Endothelial cell of umbilical vein (primary cell): ENCODE measurements around the gene GRK4. TPM values are rescaled to one million over a fixed set of nuclear protein-coding genes. Genes with fewer than 3 reads are reported as not detected.

Source experiments
- BruUV-seq: library from RNA; stranded (reverse); fragments of 400-500 nt; replicated peaks from 2 replicates; lab custom pipeline; 2021; lab: Mats Ljungman, UMichigan
- CTCF ChIA-PET: fragments of 300-600, 350-600 bp; sonication (Branson Sonifier 250); formaldehyde crosslinking; loops from one replicate; lab custom pipeline; 2021; ENCODE audit warnings: antibody characterized with exemption, inconsistent platforms; lab: Charles Lee
- POLR2A ChIA-PET: fragments of 300-600, 350-600 bp; sonication (Branson Sonifier 250); formaldehyde crosslinking; loops from one replicate; lab custom pipeline; 2021; ENCODE audit warnings: antibody characterized with exemption, inconsistent platforms; lab: Charles Lee
- DNase-seq: peaks from one replicate; pipeline ENCODE4 v3.0.0-alpha.2; 2011; ENCODE audit warnings: low read depth, low spot score
- FAIRE-seq: peaks from 2 replicates; lab custom pipeline; 2011; peaks lifted over from hg19 to GRCh38; lab: Jason Lieb, UNC
- H2AFZ ChIP-seq: 2 replicates; pipeline ENCODE4 v1.6.0; 2012; ENCODE audit warnings: low read depth, low read length, control low read depth, inconsistent platforms
- H3K27ac ChIP-seq: 2 replicates; pipeline ENCODE4 v1.5.1; 2011; ENCODE audit warnings: low read depth, mild to moderate bottlenecking, control low read depth, low read length, moderate library complexity; ENCODE audit not compliant: insufficient read depth
- H3K27me3 ChIP-seq, 2 experiments: 2 replicates each; pipeline versions ENCODE4 v1.6.0 to v1.6.1; 2011; ENCODE audit warnings: low read length in 2 of 2, mixed read lengths in 1 of 2; ENCODE audit not compliant: control insufficient read depth in 2 of 2, insufficient read depth in 2 of 2
- H3K36me3 ChIP-seq, 2 experiments: 2 replicates in 1 of 2; 3 replicates in 1 of 2; pipeline ENCODE4 v1.5.1; 2011; ENCODE audit warnings: low read length in 2 of 2, mild to moderate bottlenecking in 1 of 2, moderate library complexity in 1 of 2; ENCODE audit not compliant: control insufficient read depth in 2 of 2, insufficient read depth in 2 of 2; ENCODE audit errors: extremely low read depth in 1 of 2
- H3K4me1 ChIP-seq: 3 replicates; pipeline ENCODE4 v1.5.1; 2011; ENCODE audit warnings: mild to moderate bottlenecking, low read length; ENCODE audit not compliant: control insufficient read depth, insufficient read depth; ENCODE audit errors: extremely low read depth
- H3K4me2 ChIP-seq: 2 replicates; pipeline ENCODE4 v1.6.1; 2011; ENCODE audit warnings: low read length, control low read depth, mixed read lengths; ENCODE audit not compliant: insufficient read depth
- H3K4me3 ChIP-seq, 3 experiments: fragments of 200-600 bp in 1 of 3; sonication (generic), shearing (Covaris generic) in 1 of 3; replicated peaks in 1 of 3; 2 replicates each; pipeline ENCODE4 v1.5.1; 2011 to 2016; ENCODE audit warnings: control low read depth in 3 of 3, low read length in 3 of 3, mild to moderate bottlenecking in 2 of 3, inconsistent platforms in 1 of 3, low read depth in 1 of 3, moderate library complexity in 1 of 3; ENCODE audit not compliant: insufficient read depth in 1 of 3
- H3K79me2 ChIP-seq: 2 replicates; pipeline ENCODE4 v1.6.0; 2012; ENCODE audit warnings: low read length, inconsistent platforms; ENCODE audit not compliant: control insufficient read depth, insufficient read depth
- H3K9ac ChIP-seq: replicated peaks from 2 replicates; pipeline ENCODE3; 2011; ENCODE audit warnings: low read length, control low read depth; ENCODE audit not compliant: insufficient read depth; ENCODE audit errors: extremely low read depth
- H3K9me1 ChIP-seq: replicated peaks from 3 replicates; pipeline ENCODE4 v1.6.0; 2011; ENCODE audit warnings: mild to moderate bottlenecking, low read length; ENCODE audit not compliant: control insufficient read depth, insufficient read depth; ENCODE audit errors: extremely low read depth
- H3K9me3 ChIP-seq: replicated peaks from 2 replicates; pipeline ENCODE4 v1.5.1; 2012; ENCODE audit warnings: low read length, inconsistent platforms; ENCODE audit not compliant: control insufficient read depth, insufficient read depth
- H4K20me1 ChIP-seq: replicated peaks from 2 replicates; pipeline ENCODE3; 2011; ENCODE audit warnings: mild to moderate bottlenecking, low read length; ENCODE audit not compliant: control insufficient read depth, insufficient read depth; ENCODE audit errors: extremely low read depth
- CTCF ChIP-seq, 2 donors: IDR thresholded peaks; 1 replicate in 1 of 2; 2 replicates in 1 of 2; pipeline ENCODE4 v1.5.1; 2011; ENCODE audit warnings: low read length in 2 of 2, mild to moderate bottlenecking in 2 of 2, moderate library complexity in 2 of 2, control low read depth in 1 of 2, inconsistent platforms in 1 of 2, low read depth in 1 of 2; ENCODE audit not compliant: insufficient read depth in 1 of 2; ENCODE audit errors: extremely low read depth in 1 of 2
- EZH2 ChIP-seq: IDR thresholded peaks from 2 replicates; pipeline ENCODE4 v1.6.1; 2012; ENCODE audit warnings: borderline replicate concordance, low read depth, mild to moderate bottlenecking, moderate library complexity, low read length, inconsistent platforms; ENCODE audit not compliant: severe bottlenecking
- FOS ChIP-seq: IDR thresholded peaks from 2 replicates; pipeline ENCODE4 v1.6.1; 2011; ENCODE audit warnings: mild to moderate bottlenecking, low read length, moderate library complexity, borderline replicate concordance; ENCODE audit not compliant: insufficient read depth
- GATA2 ChIP-seq: IDR thresholded peaks from 2 replicates; pipeline ENCODE4 v1.7.0; 2011; ENCODE audit warnings: low read depth, mild to moderate bottlenecking, moderate library complexity, mixed read lengths, low read length; ENCODE audit not compliant: insufficient read length, insufficient read depth
- JUN ChIP-seq: IDR thresholded peaks from 2 replicates; pipeline ENCODE4 v1.6.1; 2011; ENCODE audit warnings: borderline replicate concordance, low read depth; ENCODE audit not compliant: insufficient read length, insufficient read depth
- MAX ChIP-seq: IDR thresholded peaks from 2 replicates; pipeline ENCODE4 v1.6.1; 2011; ENCODE audit not compliant: insufficient read depth, insufficient read length
- MYC ChIP-seq: IDR thresholded peaks from one replicate; pipeline ENCODE4 v1.6.1; 2011; ENCODE audit warnings: mild to moderate bottlenecking, low read depth, low read length
- POLR2A ChIP-seq: IDR thresholded peaks from 2 replicates; pipeline ENCODE4 v1.6.1; 2012; ENCODE audit warnings: low read depth, mild to moderate bottlenecking, control low read depth, low read length
- POLR2AphosphoS5 ChIP-seq: IDR thresholded peaks from 2 replicates; pipeline ENCODE4 v1.6.1; 2012; ENCODE audit warnings: low read depth, mild to moderate bottlenecking, control low read depth, low read length, moderate library complexity; ENCODE audit not compliant: insufficient read depth
- dilution Hi-C: fragments of 300-500 bp; cut with MboI; formaldehyde crosslinking; loops from one replicate; pipeline ENCODE4 v1.15.0; 2019; ENCODE audit warnings: low sequenced_read_pairs; ENCODE audit not compliant: extremely low pct_ligation_motif_present
- intact Hi-C: fragments of 100-400 bp; cut with micrococcal nuclease; formaldehyde crosslinking; loops from one replicate; pipeline ENCODE4 v1.10.0; 2022
- polyA plus RNA-seq, 4 experiments: library from polyadenylated mRNA; depleted of rRNA in 3 of 4; stranded (reverse) in 3 of 4; unstranded in 1 of 4; fragments of >200 nt; gene quantifications; 2 replicates each; pipeline versions ENCODE4 v1.2.1 to v1.2.3, GENCODE V29; 2011 to 2012; ENCODE audit warnings: missing spikeins in 1 of 4
- total RNA-seq: library from RNA; stranded (reverse); gene quantifications from 2 replicates; pipeline ENCODE4 v1.2.3, GENCODE V29; 2021

GRK4 gene
- total and polyA plus RNA-seq, 2 donors (not counting 3 experiments of a cell fraction or from before 2014, with no cell fraction given) = 3.1 to 6.3 TPM

GRCh38 chr4:3060946-3061345 is 97.6 kb downstream of the GRK4 start:
- Histone ChIP-seq H3K4me3 (no peak overlapping the region), H3K4me2 (no peak overlapping the region), H3K9me1 (no peaks in the 10 kb centered on the region), H3K27me3 (peaks cover 0 to 2% of the 10 kb centered on the region in 2 experiments), H3K9me3 (no peaks in the 10 kb centered on the region), H3K36me3 (no peaks in the 10 kb centered on the region), H3K27ac (no peak overlapping the region), H2AFZ (no peak overlapping the region), H3K4me1 (no peaks in the 10 kb centered on the region), H3K9ac (no peak overlapping the region), H3K79me2 (no peaks in the 10 kb centered on the region), H4K20me1 (no peaks in the 10 kb centered on the region)
- FAIRE-seq (no peak), DNase-seq (no peak)
- ChIA-PET CTCF (interaction anchor here (0.7 to 2.1 kb wide), 2 partner anchors 14 to 414 kb away, joined by 3 to 6 read pairs; no protein-coding TSS in a partner anchor), POLR2A (no interaction called here)
- TF ChIP-seq MAX (no peak), JUN (no peak), CTCF (IDR thresholded peaks at IDR 0.05; ENCODE audit: extremely low read depth in 1 of 2, insufficient read depth in 1 of 2, low read depth in 1 of 2, low read length in 2 of 2) (no peak), MYC (no peak), POLR2A (no peak), FOS (no peak), POLR2AphosphoS5 (no peak), GATA2 (no peak), EZH2 (no peak)
- no TSS peak for BruUV-seq
- intact Hi-C loops (no loop called here), dilution Hi-C loops (no loop called here)
